MM.1S (cell line): ENCODE data around the gene TMEM14A.

Source experiments
- CTCF ChIP-seq: fragments of 300-600 bp; sonication (generic); IDR thresholded peaks from 2 replicates; pipeline ENCODE4 v1.5.1; 2016; ENCODE audit warnings: antibody characterized with exemption, low read length, mixed read lengths
- EZH2 ChIP-seq: fragments of 300-600 bp; sonication (generic); optimal IDR thresholded peaks from 2 replicates; pipeline ENCODE3; 2017; ENCODE audit warnings: low read depth, mild to moderate bottlenecking, antibody characterized with exemption, low read length, mixed read lengths

GRCh38 chr6:52681416-52681815 lies 10.5 kb downstream of the TMEM14A start:
- TF ChIP-seq CTCF: no peak
- no peak for TF ChIP-seq EZH2
